Measurements from ENCODE around the gene FGFRL1.
"Not testable (repeated sequence)": the region's sequence is repeated elsewhere in the genome, so short reads cannot be mapped to it uniquely, and the experiment has no call there.

The FGFRL1 gene

DNA sequence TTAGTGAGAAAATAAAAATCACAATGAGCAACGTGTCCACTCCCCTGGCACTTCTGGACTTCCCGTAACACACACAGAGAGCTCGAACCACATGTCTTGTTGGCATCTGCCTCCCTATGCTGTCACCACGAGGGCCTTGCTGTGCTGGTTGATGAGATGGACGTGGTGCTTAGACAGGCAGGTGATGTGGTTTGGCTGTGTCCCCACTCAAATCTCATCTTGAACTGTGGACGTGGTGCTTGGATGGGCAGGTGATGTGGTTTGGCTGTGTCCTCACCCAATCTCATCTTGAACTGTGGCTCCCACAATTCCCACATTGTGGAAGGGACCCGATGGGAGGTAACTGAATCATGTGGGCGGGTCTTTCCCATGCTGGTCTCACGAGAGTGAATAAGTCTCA, 40.0 kb downstream of the FGFRL1 start:
- no peak for DNase-seq (ENCODE audit: low read depth in 2 of 2)

DNA sequence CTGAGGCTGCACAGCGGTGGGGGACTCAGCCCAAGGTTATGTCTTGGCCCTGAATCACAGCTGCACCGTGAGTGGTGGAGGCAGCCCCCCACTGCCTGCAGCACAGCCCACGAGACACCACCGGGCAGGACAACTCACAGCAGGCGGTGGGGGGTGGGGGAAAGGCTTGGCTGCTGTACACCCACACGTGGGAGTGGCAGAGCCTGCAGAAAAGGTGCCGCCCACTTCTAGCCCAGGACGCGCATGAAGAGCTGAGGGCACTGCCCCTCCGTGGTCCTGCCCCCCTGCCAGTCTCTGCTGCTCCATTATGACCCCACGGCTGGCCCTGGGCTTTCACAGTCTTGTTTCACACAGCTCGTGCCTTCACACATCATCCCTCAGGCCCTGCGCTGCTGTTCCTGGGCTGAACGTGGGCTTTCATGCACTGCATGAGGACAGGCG, 40.8 kb downstream of the FGFRL1 start:
- no peak for DNase-seq (ENCODE audit: low read depth in 2 of 2)

DNA sequence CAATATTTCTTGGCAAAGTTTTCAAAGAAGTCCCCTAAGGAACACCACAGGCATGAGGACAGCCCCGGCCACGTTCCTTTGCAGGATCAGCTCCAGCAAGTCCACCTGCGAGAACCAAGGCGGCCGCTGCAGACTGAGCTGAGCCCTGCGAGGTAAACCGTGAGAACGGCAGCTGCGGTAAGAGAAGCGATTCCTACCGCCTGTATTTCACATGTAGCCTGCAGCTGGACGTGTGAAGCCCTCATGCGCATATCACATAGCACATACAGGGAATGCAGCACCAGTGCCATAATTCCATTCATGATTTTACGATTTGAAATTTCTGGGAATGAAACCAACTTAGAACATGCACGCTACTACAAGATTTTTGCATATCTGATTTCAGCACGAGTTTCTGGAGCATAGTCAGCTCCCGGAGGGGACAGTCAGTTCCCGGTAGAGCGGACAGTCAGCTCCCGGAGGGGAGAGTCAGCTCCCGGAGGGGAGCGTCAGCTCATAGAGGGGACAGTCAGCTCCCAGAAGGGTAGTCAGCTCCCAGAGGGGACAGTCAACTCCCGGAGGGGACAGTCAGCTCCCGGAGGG, 41.7 kb downstream of the FGFRL1 start:
- DNase-seq (ENCODE audit: low read depth in 2 of 2), result no peak

DNA sequence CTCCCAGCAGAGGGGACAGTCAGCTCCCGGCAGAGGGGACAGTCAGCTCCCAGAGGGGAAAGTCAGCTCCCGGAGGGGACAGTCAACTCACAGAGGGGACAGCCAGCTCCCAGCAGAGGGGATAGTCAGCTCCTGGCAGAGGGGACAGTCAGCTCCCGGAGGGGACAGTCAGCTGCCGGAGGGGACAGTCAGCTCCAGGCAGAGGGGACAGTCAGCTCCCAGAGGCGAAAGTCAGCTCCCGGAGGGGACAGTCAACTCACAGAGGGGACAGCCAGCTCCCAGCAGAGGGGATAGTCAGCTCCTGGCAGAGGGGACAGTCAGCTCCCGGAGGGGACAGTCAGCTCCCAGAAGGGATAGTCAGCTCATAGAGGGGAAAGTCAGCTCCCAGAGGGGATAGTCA, 42.5 kb downstream of the FGFRL1 start:
- DNase-seq (ENCODE audit: low read depth in 2 of 2), result not testable (repeated sequence)

DNA sequence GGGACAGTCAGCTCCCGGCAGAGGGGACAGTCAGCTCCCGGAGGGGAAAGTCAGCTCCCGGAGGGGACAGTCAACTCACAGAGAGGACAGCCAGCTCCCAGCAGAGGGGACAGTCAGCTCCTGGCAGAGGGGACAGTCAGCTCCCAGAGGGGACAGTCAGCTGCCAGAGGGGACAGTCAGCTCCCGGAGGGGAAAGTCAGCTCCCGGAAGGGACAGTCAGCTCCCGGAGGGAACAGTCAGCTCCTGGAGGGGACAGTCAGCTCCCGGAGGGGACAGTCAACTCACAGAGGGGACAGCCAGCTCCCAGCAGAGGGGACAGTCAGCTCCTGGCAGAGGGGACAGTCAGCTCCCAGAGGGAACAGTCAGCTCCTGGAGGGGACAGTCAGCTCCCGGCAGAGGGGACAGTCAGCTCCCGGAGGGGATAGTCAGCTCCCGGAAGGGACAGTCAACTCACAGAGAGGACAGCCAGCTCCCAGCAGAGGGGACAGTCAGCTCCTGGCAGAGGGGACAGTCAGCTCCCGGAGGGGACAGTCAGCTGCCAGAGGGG, 43.3 kb downstream of the FGFRL1 start:
- not testable (repeated sequence) for DNase-seq (ENCODE audit: low read depth in 2 of 2)

GRCh38 chr4:1055243-1055701, 43.8 kb downstream of the FGFRL1 start:
- DNase-seq (ENCODE audit: low read depth in 2 of 2), result not testable (repeated sequence)

GRCh38 chr4:1055721-1056590, 44.5 kb downstream of the FGFRL1 start:
- DNase-seq (ENCODE audit: low read depth in 2 of 2), result peak; percentile 62 to 65

DNA sequence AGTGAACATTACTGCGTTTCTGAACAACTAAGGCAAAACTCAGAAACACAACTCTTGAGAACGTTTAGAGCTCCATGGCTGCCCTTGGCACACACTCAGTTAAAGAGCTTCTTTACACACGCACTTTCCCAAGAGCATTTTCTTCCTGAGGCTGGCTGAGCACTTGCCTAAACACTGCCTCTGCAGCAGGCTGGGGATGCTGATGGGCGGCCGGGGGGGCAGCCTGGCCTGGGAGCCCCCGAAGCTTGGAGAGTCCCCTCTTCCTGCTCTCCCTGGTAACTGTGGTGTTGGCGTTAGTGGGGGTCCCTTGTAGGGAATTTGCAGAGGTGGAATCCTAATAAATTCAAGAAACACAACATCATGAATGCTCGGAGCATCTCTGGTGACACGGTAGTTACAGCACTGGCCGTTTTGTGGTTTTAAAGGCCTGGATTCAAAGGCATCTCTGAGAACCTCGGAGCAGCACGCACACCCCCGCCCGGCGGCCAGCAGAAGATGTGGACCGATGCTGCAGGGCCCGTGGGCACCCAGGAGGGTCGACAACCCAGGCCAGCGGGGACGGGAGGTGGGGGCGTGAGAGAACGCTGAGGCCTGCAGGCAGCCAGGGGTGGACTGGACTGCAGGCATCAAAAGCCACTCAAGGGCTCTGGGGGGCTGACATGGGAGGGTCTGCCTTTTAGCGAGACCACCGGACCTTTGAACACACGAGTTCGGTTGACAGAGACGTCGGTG, 45.4 kb downstream of the FGFRL1 start:
- DNase-seq (ENCODE audit: low read depth in 2 of 2), result no peak

- DNase-seq (ENCODE audit: low read depth in 2 of 2), result no peak
Observed at GRCh38 chr4:1057403-1057745, 45.9 kb downstream of the FGFRL1 start.

DNA sequence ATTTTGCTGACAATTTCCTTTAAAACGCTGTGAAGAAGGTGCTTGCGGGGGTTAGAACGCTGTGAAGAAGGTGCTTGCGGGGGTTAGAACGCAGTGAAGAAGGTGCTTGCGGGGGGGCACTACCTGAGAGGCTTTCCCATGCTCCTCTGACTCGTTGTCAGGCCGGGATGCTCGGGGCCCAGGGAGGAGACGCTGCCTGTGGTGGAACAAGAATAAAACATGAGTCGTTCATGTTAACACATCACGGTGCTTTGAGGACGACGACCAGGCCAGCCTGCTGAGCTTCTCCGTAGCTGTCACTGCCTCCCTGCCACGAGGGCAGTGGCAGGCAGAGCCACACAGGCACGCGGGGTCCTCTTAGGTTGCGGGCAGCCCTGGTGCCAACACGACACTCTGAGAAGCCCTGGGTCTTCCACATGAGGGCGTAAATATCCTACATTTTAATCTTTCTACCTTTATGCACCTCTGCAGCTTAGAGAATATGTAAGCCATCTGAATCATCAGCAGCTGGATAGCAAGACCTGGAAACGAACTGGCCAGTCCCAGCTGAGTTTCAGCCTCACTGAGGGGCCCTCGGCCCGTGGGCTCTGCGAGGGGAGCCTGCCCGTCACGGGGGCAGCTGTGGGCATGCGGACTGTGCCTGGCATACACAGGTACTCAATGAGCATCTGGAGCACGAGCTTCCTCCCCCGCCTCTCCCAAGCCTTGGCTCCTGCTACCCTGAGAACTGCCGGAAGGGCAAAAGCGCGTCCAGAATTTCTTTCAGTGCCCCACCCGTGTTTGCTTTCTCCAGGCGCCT, 47.0 kb downstream of the FGFRL1 start:
- no peak for DNase-seq (ENCODE audit: low read depth in 2 of 2)

DNA sequence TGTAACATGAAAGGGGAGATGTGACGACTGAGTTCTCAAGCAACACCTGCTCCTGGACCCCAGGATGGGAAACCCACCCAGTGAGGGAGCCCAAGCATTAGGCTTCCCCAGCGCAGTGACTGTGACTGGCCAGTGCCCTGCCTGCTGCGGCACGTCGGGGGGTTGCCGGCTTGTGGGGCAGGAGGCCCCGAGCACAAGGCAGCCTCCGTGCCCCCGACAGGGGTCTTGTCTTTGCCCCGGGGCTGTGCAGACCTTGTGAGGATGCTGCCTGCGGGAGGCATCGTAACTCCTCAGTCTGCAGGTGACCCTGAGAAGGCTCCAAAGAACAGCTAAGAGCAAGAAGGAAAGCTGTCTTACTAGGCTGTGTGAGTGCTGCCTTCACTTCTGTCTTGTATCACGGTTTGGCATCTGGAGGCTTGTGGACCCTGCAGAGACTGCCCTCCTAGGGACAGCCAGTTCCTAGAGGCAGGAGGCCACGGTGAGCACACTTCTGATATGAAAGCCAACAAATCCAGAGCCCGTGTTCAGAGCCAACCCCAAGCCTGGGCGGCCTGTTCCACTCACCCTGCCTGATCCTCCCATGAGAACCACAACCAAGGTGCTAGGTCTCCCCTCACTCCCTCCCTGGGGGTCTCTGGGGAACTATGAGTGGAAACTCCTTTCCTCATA, 47.7 kb downstream of the FGFRL1 start:
- DNase-seq (ENCODE audit: low read depth in 2 of 2), result no peak

- DNase-seq (ENCODE audit: low read depth in 2 of 2), result no peak
Observed at GRCh38 chr4:1060121-1060520, 48.7 kb downstream of the FGFRL1 start.

DNA sequence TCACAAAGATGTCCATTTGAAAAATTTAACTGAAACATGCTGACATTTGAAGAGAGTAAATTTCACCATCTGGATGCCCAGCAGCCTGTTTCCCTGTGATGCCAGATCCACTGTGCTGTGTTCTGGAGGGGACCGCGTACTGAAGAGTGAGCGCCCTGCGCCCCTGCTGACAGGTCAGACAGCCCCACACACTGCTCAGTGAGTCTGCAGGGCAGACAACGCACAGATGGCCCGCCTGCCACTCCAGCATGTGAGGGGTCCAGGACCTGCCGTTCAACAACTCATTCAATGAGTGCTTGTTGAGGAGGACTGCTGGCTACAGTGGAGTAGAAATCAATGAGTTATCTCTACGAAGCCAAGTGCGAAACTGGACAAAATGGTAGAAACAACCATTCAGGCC, 49.2 kb downstream of the FGFRL1 start:
- no peak for DNase-seq (ENCODE audit: low read depth in 2 of 2)

DNA sequence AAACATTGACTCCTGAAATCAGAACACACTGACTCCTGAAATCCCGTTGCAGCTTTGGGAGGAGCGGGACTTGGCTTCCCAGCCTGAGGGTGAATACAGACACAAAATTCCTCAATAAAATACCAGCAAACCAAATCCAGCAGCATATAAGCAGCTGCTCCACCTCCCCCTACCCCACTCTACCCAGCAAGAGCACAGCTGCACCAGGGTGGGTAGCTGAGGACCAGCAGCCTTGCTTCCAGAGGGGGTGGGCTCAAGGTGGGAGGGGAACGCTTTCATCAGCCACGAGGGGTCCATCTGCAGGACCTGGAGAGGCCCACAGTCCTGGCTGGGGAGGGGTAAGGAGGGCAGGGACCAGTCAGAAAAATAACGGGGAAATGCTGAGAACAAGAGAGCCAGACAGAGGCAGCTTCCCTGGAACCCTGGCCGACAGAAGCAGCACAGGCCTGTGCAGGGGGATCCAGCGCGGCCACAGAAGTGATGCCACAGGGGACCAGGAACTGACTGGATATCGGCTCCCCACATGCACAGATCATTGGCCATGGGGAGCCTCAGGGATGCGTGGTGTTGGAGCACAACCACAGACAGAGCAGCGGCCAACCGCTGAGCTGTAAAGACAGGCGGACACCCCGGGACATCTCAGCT, 49.8 kb downstream of the FGFRL1 start:
- DNase-seq (ENCODE audit: low read depth in 2 of 2), result no peak

DNA sequence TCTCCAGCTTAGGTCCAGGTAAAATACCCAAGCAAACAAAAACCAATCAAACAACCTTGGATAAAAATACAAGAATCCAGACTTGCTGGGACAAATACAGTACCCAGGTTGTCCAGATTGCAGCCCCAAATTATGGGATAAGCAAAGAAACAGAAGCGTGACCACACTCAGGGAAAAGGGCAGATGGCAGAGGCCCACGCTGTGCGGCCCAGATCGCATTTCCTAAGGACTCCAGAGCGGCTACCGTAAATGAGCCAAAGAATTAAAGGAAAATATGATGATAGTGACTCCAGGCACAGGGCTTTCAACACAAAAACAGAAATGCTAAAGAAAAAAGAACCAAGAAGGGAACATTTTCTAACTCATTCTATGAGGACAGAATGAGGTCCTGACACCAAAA, 50.3 kb downstream of the FGFRL1 start:
- DNase-seq (ENCODE audit: low read depth in 2 of 2), result no peak

GRCh38 chr4:1062419-1062818, 51.0 kb downstream of the FGFRL1 start:
- DNase-seq (ENCODE audit: low read depth in 2 of 2), result no peak

DNA sequence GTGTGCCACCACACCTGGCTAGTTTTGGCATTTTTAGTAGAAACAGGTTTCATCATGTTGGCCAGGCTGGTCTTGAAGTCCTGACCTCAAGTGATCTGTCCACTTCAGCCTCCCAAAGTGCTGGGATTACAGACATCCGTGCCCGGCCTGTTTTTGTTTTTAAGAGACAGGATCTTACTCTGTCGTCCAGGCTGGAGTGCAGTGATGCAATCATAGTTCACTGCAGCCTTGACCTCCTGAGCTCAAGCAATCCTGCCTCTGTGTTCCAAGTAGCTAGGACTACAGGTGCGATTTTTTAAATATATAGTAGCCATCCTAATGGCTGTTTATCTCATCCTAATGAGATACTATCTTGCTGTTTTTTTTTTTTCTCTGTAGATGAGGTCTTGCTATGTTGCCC, 54.3 kb downstream of the FGFRL1 start:
- DNase-seq (ENCODE audit: low read depth in 2 of 2), result no peak

DNA sequence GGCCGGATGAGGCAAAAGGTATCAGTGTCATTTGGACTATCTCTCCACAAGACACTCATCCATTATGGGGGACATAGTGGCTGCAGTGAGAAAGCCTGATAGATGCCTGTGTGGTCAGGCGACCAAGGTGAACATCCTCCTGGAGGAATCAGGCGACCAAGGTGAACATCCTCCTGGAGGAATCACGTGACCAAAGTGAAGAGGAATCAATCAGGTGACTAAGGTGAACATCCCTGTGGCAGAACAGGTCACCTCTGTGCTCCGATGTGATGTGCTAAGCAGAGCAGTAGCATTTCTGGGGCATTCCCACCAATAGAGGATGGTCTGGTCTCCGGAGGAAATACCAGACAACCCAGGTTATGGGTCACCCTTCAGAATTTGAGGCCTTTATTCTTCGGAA, 58.0 kb downstream of the FGFRL1 start:
- no peak for DNase-seq (ENCODE audit: low read depth in 2 of 2)

GRCh38 chr4:1072830-1073446, 61.5 kb downstream of the FGFRL1 start:
- DNase-seq (ENCODE audit: low read depth in 2 of 2), result peak; percentile 14 to 31

- DNase-seq (ENCODE audit: low read depth in 2 of 2), result no peak
Observed at GRCh38 chr4:1074077-1074476, 62.7 kb downstream of the FGFRL1 start.
